Muscle of leg (tissue), 16 donors: Measurements from ENCODE around the gene VPS50. TPM values are rescaled to one million over a fixed set of nuclear protein-coding genes. Genes with fewer than 3 reads are reported as not detected.
A peak's percentile ranks its signal among the peaks of the same experiment; 100 is the strongest.

Experiments
- DNase-seq: peaks from one replicate; pipeline ENCODE4 v3.0.0; 2013
- H3K27ac ChIP-seq: one replicate; pipeline ENCODE4 v1.5.1; 2013; ENCODE audit warnings: mild to moderate bottlenecking, low read length, control low read depth
- H3K27me3 ChIP-seq: one replicate; pipeline ENCODE4 v1.6.1; 2013; ENCODE audit warnings: low read length; ENCODE audit not compliant: control insufficient read depth, insufficient read depth
- H3K36me3 ChIP-seq: one replicate; pipeline ENCODE4 v1.6.1; 2013; ENCODE audit warnings: low read length; ENCODE audit not compliant: control insufficient read depth, insufficient read depth
- H3K4me1 ChIP-seq: one replicate; pipeline ENCODE4 v1.6.1; 2013; ENCODE audit warnings: low read length; ENCODE audit not compliant: control insufficient read depth, insufficient read depth
- H3K4me3 ChIP-seq: one replicate; pipeline ENCODE4 v1.5.1; 2013; ENCODE audit warnings: low read length, control low read depth
- H3K9me3 ChIP-seq: replicated peaks from 2 replicates; pipeline ENCODE4 v1.6.1; 2013; ENCODE audit warnings: low read depth, low read length; ENCODE audit not compliant: control insufficient read depth
- WGBS: methylation state at CpG from one replicate; pipeline ENCODE4 v1.1.5; 2013; ENCODE audit warnings: missing lambda C conversion rate; ENCODE audit not compliant: insufficient coverage; 5-methylcytosine and 5-hydroxymethylcytosine counted together
- long read RNA-seq, 11 donors: transcript quantifications; one replicate each; lab custom pipeline, GENCODE V29; 2026
- polyA plus RNA-seq, 8 donors: library from polyadenylated mRNA; unstranded; fragments of 120-200 nt; gene quantifications; one replicate each; pipeline versions ENCODE4 v1.2.1 to v1.2.3, GENCODE V29; 2013; ENCODE audit warnings: inconsistent platforms in 1 of 8, low replicate concordance in 1 of 8; ENCODE audit not compliant: insufficient read length in 8 of 8, insufficient read depth in 1 of 8
- total RNA-seq: library from RNA; stranded (reverse); fragments of 120-200 nt; gene quantifications from one replicate; pipeline ENCODE4 v1.2.4, GENCODE V29; 2013

The VPS50 gene, protein sequence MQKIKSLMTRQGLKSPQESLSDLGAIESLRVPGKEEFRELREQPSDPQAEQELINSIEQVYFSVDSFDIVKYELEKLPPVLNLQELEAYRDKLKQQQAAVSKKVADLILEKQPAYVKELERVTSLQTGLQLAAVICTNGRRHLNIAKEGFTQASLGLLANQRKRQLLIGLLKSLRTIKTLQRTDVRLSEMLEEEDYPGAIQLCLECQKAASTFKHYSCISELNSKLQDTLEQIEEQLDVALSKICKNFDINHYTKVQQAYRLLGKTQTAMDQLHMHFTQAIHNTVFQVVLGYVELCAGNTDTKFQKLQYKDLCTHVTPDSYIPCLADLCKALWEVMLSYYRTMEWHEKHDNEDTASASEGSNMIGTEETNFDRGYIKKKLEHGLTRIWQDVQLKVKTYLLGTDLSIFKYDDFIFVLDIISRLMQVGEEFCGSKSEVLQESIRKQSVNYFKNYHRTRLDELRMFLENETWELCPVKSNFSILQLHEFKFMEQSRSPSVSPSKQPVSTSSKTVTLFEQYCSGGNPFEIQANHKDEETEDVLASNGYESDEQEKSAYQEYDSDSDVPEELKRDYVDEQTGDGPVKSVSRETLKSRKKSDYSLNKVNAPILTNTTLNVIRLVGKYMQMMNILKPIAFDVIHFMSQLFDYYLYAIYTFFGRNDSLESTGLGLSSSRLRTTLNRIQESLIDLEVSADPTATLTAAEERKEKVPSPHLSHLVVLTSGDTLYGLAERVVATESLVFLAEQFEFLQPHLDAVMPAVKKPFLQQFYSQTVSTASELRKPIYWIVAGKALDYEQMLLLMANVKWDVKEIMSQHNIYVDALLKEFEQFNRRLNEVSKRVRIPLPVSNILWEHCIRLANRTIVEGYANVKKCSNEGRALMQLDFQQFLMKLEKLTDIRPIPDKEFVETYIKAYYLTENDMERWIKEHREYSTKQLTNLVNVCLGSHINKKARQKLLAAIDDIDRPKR
- 25.5 TPM for total RNA-seq
- 10 to 100 TPM; 12.7 to 20.7 (median 17.1) TPM for polyA plus RNA-seq
- long read RNA-seq, donor 1, partial matches to known transcripts, result 0 of 1 reads
- long read RNA-seq, donor 1, other reads (novel, unspliced or antisense), result 0 of 1 reads
- long read RNA-seq, donor 2, result 0 reads
- long read RNA-seq, donor 3, partial matches to known transcripts, result 0 of 2 reads
- long read RNA-seq, donor 3, other reads (novel, unspliced or antisense), result 0 of 2 reads
- long read RNA-seq, donor 4, result 0 reads
- long read RNA-seq, donor 5, partial matches to known transcripts, result 0 of 3 reads
- long read RNA-seq, donor 5, other reads (novel, unspliced or antisense), result 0 of 3 reads
- long read RNA-seq, donor 6, partial matches to known transcripts, result 0 of 2 reads
- long read RNA-seq, donor 6, other reads (novel, unspliced or antisense), result 0 of 2 reads
- long read RNA-seq, donor 7, result 0 reads
- long read RNA-seq, donor 8, partial matches to known transcripts, result 0 of 1 reads
- long read RNA-seq, donor 8, other reads (novel, unspliced or antisense), result 0 of 1 reads
- long read RNA-seq, donor 9, partial matches to known transcripts, result 0 of 3 reads
- long read RNA-seq, donor 9, other reads (novel, unspliced or antisense), result 0 of 3 reads
- long read RNA-seq, donor 10, result 0 reads
- long read RNA-seq, donor 11, result 0 reads

DNA sequence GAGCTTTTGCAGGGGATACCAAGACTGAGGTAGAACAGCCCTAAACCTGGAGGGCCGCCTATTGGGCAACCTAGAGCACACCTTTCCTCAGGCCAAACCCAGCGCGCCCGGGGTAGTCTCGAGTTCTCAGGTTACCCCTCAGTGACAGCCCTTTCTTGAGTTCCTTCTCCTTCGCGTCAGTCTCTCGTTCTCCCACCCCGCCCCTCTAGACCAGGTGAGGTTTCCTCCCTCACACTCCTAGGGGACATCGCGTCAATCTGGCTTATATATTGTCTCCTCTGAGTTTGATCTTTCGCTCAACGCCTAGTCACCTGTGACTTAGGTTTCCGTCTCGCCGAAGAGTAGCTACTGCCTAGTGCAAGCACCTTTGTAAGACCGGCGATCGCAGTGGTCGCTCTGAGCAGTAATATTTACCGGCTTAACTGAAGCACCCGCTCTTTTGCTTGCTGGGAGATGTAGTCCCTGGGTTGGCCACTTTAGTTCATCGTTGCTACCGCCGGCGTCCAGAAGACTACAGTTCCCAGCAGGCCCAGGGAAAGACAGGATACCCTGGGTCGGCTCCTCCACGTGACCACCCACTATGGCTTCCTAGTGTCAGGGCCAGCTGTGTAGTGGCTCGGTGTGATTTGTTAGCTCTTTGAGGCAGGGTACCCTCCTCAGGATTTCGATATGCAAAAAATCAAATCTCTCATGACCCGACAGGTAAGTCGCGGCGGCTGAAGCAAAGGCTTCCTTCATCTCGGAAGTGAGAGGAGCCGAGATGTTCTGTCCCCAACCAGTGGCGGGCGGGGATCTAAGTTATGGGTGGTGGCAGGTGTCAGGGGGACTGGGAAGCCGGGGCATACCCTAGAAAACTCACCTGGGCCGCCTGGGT, at the start of gene VPS50:
Gene VPS50 (plus strand): TSS at position 568 of the 874 bp plus-strand sequence. CDS start 102 bp downstream, at position 670.
- WGBS, result under 1% methylated on average over 34 of the region's 40 CpGs
- Histone ChIP-seq H3K27ac (peak within 1 kb of the TSS; percentile 11), H3K4me1 (peaks cover 5% of the 10 kb centered on the region), H3K4me3 (peak within 1 kb of the TSS; percentile 85), H3K27me3 (no peaks in the 10 kb centered on the region), H3K9me3 (no peaks in the 10 kb centered on the region), H3K36me3 (no peaks in the 10 kb centered on the region)
- peak; percentile 99 for DNase-seq

DNA sequence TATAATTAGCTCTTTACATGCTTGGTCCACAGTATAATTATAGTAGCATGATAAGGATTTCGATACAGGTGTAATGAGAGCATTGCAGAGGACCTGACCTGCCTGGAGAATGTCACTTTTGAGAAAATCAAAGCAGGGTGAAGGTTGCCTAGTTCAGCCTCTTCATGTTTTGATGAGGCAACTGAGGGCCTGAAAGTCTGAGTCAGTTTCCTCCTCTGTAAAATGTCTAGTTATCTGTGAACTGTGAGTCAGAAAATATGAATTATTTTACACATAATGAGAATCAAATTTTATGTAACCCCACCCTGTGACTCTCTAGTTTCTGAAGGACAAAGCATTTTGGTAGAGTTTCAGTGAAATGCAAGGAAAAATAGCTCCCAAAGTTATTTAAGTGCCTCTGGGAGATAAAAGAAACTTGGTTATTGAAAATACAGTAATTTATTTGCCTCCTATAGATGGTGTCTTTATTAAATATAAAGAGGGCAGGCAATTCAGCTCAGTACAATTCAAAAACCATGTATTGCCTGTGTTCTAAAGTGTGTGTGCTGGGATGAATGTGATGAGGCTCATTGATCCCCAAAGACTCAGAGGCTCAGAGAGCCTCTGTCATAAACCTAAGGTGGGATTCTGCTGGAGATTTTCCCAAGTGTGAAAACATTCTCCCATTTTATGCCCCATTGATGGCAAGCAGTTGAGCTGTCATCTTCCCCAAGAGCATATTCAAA, 46.7 kb upstream of the VPS50 start:
- Histone ChIP-seq H3K36me3 (no peaks in the 10 kb centered on the region), H3K9me3 (no peaks in the 10 kb centered on the region), H3K27ac (no peak overlapping the region), H3K4me1 (no peaks in the 10 kb centered on the region), H3K27me3 (no peaks in the 10 kb centered on the region), H3K4me3 (no peak overlapping the region)
- DNase-seq, result no peak
- 71% methylated on average over 1 of the region's 1 CpG for WGBS

DNA sequence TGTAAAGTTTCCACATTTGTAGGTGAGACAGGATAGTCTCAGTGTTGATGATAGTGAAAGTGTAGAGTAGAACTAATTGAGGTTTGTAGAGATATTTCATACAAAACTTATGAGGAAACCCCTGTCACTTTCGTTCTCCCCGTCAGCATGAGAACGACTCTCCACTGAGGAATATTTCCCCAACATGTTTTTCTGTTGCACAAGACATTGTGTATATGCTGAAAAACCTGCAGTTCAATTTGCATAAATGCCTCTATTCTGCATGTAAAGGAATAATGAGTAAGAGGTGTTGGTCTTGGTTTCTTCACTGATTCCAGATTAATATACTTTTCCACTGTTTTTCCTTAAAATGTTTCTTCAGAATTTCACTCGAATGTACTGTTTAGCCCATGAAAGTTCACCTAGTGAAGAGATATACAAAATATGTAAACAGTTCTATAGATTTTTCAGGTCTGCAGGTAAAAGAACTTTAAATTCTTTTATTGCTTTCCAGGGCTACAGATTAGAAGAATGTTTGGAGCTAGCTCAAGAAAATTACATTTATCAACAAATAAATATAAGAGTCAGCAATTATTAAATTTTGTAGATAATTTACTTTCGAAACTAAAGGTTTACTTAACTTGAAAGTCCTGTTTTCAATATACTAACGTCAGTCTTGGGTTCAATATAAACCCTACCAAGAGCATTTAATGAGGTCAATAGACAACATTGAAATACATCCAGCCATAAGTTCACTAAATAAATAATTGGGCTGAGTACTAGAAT, 43.1 kb upstream of the VPS50 start:
- no peak overlapping the region for H3K4me3 ChIP-seq
- H3K36me3 ChIP-seq, result no peaks in the 10 kb centered on the region
- no peaks in the 10 kb centered on the region for H3K27me3 ChIP-seq
- H3K4me1 ChIP-seq, result no peaks in the 10 kb centered on the region
- H3K27ac ChIP-seq, result no peak overlapping the region
- H3K9me3 ChIP-seq, result no peaks in the 10 kb centered on the region
- no peak for DNase-seq
- WGBS, result no CpG with 5 or more reads among the region's 6 CpGs

DNA sequence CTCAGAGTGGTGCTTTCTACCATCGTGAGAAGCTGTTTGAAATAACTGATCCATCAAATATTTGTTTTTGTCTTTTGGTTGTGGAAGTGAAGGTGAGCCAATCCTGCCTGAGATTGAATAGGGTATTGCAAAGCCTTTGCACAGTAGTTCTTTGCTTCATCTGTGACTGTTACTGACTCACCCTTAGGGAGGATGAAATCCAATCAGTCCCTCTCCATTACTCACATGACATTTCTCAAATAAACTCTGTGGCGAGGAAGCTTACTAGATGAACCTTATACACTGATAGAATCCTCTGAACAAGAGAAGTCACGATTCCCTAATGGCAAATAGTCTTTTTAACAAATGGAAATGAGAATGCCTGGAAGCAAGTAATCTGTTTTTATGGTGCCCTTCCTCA, 37.8 kb upstream of the VPS50 start:
- H3K27me3 ChIP-seq, result peaks cover 2% of the 10 kb centered on the region
- H3K9me3 ChIP-seq, result no peaks in the 10 kb centered on the region
- H3K4me1 ChIP-seq, result no peaks in the 10 kb centered on the region
- no peak overlapping the region for H3K27ac ChIP-seq
- no peaks in the 10 kb centered on the region for H3K36me3 ChIP-seq
- no CpG with 5 or more reads among the region's 3 CpGs for WGBS
- H3K4me3 ChIP-seq, result no peak overlapping the region
- no peak for DNase-seq

DNA sequence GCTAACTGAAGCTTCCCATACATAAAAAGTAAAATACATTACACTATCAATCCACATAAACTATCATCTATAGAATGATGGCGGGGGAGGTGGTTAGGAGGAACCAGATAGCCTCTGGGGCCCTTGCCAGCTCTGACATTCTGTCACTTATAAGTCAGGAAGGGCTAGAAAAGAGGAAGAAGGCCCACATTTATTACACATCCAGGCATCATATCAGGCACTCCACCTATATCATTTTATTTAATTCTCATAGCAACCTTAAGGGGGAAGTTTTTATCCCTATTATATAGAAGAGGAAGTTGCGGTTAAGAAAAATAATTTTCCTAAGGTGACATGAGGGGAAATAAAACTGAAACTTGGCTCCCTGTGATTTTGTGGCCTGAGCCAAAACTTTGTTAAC, 35.8 kb upstream of the VPS50 start:
- DNase-seq, result no peak
- WGBS, result no CpG with 5 or more reads among the region's 2 CpGs
- Histone ChIP-seq H3K4me3 (no peak overlapping the region), H3K4me1 (no peaks in the 10 kb centered on the region), H3K9me3 (no peaks in the 10 kb centered on the region), H3K36me3 (no peaks in the 10 kb centered on the region), H3K27me3 (peaks cover 2% of the 10 kb centered on the region), H3K27ac (no peak overlapping the region)

DNA sequence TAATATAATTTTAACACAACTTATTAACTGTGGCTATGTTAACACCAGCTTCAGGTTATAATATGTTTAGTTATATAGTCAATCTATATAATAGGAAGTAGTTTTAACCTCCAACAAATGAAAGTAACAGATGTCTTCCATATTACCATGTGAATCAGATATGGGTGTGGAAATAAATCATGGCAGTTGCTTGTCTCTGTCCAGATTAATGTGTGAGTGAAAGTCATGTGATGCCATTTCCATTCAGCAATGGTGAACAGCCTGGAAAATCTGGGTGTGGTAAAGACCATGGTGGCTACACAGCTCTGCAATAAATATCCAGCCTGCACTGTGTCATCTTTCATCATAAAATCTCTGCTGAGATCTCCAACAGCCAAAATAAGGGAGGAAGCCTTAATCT, 33.7 kb upstream of the VPS50 start:
- H3K4me1 ChIP-seq, result no peaks in the 10 kb centered on the region
- DNase-seq, result no peak
- no peaks in the 10 kb centered on the region for H3K36me3 ChIP-seq

DNA sequence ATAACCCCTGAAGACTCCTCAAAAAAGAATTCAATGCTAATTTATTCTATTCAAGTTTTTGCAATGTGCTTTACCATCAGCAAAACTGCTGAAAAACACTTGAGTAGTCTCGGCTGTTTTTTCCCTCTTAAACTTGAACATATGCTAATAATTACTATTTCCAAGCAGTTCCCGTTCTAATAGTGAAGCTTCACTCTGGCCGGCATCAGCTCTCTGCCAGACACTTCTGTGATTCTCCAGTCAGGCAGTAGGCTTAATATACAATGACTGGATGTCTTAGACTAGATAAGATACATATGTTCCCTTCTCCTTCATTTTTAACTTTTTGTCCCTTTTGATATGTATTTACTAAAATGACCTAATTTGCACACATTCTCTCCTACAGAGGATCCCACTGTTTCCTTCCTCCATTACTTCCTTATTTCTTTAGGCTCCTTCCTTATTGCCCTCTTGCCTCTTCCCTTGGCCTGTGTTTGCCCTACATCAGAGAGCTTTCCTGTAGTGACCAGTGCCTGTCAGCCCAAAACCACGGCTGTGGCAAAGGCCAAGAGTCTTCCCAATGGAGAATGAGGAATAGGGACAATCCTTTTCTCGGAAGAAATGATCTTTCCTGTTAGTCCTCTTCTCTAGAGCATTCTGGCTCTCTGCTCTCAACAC, 29.4 kb upstream of the VPS50 start:
- Histone ChIP-seq H3K4me1 (no peaks in the 10 kb centered on the region), H3K9me3 (no peaks in the 10 kb centered on the region), H3K27ac (no peak overlapping the region), H3K27me3 (peaks cover 2% of the 10 kb centered on the region), H3K36me3 (no peaks in the 10 kb centered on the region), H3K4me3 (no peak overlapping the region)
- 13% methylated on average over 1 of the region's 5 CpGs for WGBS
- peak; percentile 36 for DNase-seq

More for the DNA sequence above, 33.7 kb upstream of the VPS50 start:
- Histone ChIP-seq H3K27ac (no peak overlapping the region), H3K9me3 (no peaks in the 10 kb centered on the region), H3K4me3 (no peak overlapping the region), H3K27me3 (peaks cover 4% of the 10 kb centered on the region)

DNA sequence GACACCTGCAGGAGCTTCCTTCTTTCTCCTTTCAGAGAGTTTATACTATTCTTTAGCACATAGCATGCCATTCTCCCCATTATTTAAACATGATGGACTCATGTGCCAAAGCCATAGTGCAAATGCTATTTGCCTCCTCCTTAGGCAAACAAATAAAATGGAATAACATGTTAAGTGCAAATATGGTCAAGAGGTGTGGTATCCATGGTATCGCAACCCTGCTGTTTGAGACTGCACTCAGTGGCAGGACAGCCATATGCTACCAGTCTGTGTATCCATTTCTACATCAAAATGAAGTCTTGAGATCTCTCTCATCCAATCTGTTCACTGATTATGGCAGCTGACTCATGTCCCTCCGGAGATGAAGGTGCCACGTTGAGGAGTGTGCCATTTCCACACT, 28.7 kb upstream of the VPS50 start:
- Histone ChIP-seq H3K4me1 (no peaks in the 10 kb centered on the region), H3K4me3 (no peak overlapping the region), H3K9me3 (no peaks in the 10 kb centered on the region), H3K36me3 (no peaks in the 10 kb centered on the region), H3K27ac (no peak overlapping the region), H3K27me3 (peaks cover 2% of the 10 kb centered on the region)
- no CpG with 5 or more reads among the region's 3 CpGs for WGBS
- DNase-seq, result no peak
